GM12872 (cell line): Measurements from ENCODE around the gene TJAP1.

Source experiments
- TF ChIP-seq, protein P1 (sequence below): IDR thresholded peaks from 3 replicates; pipeline ENCODE4 v1.5.1; 2011; ENCODE audit warnings: low read depth, mild to moderate bottlenecking, low read length, moderate library complexity; ENCODE audit not compliant: insufficient read depth

Gene TJAP1

DNA sequence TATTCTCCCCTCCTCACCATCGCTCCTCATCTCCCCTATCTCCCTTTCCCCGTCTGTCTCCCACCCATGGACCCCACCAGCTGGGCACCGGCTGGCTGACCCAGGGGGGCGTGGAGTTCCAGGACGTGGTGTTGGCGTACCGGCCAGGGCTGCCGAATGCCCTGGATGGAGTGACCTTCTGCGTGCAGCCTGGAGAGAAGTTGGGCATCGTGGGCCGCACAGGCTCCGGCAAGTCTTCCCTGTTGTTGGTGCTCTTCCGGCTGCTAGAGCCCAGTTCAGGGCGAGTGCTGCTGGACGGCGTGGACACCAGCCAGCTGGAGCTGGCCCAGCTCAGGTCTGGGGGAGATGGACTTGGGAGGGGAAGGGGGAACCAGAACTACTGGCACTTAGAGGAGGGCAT lies 29.8 kb upstream of the TJAP1 start:
- TF ChIP-seq, protein P1, sequence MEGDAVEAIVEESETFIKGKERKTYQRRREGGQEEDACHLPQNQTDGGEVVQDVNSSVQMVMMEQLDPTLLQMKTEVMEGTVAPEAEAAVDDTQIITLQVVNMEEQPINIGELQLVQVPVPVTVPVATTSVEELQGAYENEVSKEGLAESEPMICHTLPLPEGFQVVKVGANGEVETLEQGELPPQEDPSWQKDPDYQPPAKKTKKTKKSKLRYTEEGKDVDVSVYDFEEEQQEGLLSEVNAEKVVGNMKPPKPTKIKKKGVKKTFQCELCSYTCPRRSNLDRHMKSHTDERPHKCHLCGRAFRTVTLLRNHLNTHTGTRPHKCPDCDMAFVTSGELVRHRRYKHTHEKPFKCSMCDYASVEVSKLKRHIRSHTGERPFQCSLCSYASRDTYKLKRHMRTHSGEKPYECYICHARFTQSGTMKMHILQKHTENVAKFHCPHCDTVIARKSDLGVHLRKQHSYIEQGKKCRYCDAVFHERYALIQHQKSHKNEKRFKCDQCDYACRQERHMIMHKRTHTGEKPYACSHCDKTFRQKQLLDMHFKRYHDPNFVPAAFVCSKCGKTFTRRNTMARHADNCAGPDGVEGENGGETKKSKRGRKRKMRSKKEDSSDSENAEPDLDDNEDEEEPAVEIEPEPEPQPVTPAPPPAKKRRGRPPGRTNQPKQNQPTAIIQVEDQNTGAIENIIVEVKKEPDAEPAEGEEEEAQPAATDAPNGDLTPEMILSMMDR = no peak

DNA sequence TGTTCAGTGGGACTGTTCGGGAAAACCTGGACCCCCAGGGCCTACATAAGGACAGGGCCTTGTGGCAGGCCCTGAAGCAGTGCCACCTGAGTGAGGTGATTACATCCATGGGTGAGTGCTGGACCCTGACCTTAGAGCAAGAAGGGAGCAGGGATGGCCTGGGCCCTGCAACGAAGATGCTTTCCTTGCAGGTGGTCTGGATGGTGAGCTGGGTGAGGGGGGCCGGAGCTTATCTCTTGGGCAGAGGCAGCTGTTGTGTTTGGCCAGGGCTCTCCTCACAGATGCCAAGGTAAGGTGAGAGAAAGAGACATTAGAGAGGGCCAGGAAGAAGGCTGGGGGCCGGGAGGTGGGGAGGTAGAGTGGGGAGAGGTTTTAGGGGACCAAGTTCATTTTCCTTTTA lies 28.5 kb upstream of the TJAP1 start:
- TF ChIP-seq, protein P1 = no peak

GRCh38 chr6:43450699-43451131 lies 26.7 kb upstream of the TJAP1 start:
- TF ChIP-seq, protein P1 = no peak

DNA sequence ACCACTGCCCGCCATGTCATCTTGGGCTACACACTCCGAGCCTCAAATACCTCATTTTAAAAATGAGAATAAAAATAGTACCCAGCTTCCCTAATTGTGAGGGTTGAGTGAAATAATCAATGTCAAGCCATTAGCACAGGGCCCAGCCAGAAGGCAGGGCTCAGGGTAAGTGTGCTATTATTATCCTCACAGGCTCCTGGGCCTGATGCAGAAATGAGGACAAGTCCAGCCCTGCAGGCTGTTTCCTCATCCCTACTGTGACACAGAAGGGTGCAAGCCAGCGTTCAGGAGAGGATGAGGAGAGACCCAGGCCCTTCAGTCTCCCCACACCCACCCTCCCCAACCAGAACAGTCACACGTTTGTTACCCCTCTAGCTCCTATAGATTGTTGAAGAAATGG lies 26.0 kb upstream of the TJAP1 start:
- TF ChIP-seq, protein P1 = no peak

GRCh38 chr6:43451939-43452338 lies 25.4 kb upstream of the TJAP1 start:
- TF ChIP-seq, protein P1 = no peak

- TF ChIP-seq, protein P1 = no peak
Measured at GRCh38 chr6:43452896-43453295, 24.5 kb upstream of the TJAP1 start.

DNA sequence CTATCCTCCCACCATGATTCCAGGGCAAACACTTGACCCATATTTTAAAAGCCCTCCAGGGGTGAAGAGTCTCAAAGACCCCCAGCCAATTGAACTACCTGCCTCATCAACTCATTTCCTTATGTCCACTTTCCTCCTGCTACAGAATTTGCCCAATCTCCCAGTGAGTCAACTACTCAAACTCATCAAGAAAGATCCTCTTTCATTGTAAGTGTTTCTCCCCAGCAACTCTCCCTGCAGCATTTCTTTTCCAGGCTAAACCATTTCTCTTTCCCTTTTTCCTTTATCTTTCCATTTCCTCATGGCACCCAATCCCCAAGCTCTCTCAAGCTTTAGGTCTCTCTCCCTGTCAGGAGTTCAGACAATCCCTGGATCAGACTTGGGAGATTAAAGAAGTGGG lies 23.5 kb upstream of the TJAP1 start:
- TF ChIP-seq, protein P1 = no peak

DNA sequence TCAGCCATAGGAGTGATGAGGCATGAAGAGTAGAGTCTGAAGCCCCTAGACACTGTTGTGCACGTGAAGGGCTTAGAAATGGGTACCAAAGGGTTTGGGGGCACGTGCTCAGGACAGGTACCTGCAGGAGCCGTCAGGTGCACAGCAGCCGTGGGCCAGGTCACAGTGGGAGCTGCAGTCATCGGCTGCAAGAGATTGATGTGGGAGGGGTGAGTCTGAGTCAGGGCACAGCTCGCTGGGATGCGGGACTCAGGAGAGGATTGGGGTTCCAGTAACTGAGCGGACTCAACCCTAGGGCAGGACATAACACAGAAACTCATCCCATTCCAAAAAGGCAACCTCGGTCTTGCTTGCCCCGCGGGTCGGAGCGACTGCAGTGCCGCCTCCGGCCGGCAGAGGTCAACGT lies 23.1 kb upstream of the TJAP1 start:
- TF ChIP-seq, protein P1 = peak; percentile 98
